Fibroblast of lung (primary cell): ENCODE measurements around the gene LRP1. TPM values are rescaled to one million over a fixed set of nuclear protein-coding genes. Genes with fewer than 3 reads are reported as not detected.

Source experiments
- DNase-seq, 2 donors: peaks; one replicate each; pipeline versions ENCODE4 v3.0.0 to v3.0.0-alpha.2; 2010; ENCODE audit warnings: low read depth in 2 of 2
- H2AFZ ChIP-seq: 2 replicates; pipeline ENCODE4 v1.5.1; 2012; ENCODE audit warnings: low read length, control low read depth, inconsistent platforms
- H3K27ac ChIP-seq: 2 replicates; pipeline ENCODE4 v1.5.1; 2011; ENCODE audit warnings: low read length, control low read depth; ENCODE audit not compliant: insufficient read depth
- H3K27me3 ChIP-seq: 2 replicates; pipeline ENCODE4 v1.5.1; 2011; ENCODE audit warnings: mild to moderate bottlenecking, low read length; ENCODE audit not compliant: control insufficient read depth, insufficient read depth
- H3K36me3 ChIP-seq: 2 replicates; pipeline ENCODE4 v1.5.1; 2011; ENCODE audit warnings: low read length; ENCODE audit not compliant: control insufficient read depth, insufficient read depth
- H3K4me1 ChIP-seq: 2 replicates; pipeline ENCODE4 v1.5.1; 2011; ENCODE audit warnings: low read length; ENCODE audit not compliant: control insufficient read depth, insufficient read depth; ENCODE audit errors: extremely low read depth
- H3K4me2 ChIP-seq: 2 replicates; pipeline ENCODE4 v1.5.1; 2011; ENCODE audit warnings: low read length, control low read depth; ENCODE audit not compliant: insufficient read depth; ENCODE audit errors: extremely low read depth
- H3K4me3 ChIP-seq, 4 experiments: fragments of 200-600 bp in 1 of 4; sonication (generic) in 1 of 4; replicated peaks in 1 of 4; 2 replicates each; pipeline ENCODE4 v1.5.1; 2011 to 2016; ENCODE audit warnings: low read length in 4 of 4, low read depth in 3 of 4, mild to moderate bottlenecking in 3 of 4, control low read depth in 2 of 4, inconsistent platforms in 1 of 4, mixed read lengths in 1 of 4; ENCODE audit not compliant: insufficient read depth in 1 of 4; ENCODE audit errors: control extremely low read depth in 1 of 4
- H3K79me2 ChIP-seq: 2 replicates; pipeline ENCODE4 v1.5.1; 2012; ENCODE audit warnings: mild to moderate bottlenecking, low read length, inconsistent platforms; ENCODE audit not compliant: control insufficient read depth, insufficient read depth
- H3K9ac ChIP-seq: 2 replicates; pipeline ENCODE4 v1.5.1; 2011; ENCODE audit warnings: mild to moderate bottlenecking, low read length, control low read depth; ENCODE audit not compliant: insufficient read depth
- H3K9me3 ChIP-seq: 2 replicates; pipeline ENCODE4 v1.5.1; 2012; ENCODE audit warnings: low read depth, low read length; ENCODE audit not compliant: control insufficient read depth, insufficient read depth
- H4K20me1 ChIP-seq: 2 replicates; pipeline ENCODE4 v1.5.1; 2011; ENCODE audit warnings: low read length; ENCODE audit not compliant: control insufficient read depth, insufficient read depth; ENCODE audit errors: extremely low read depth
- EZH2 ChIP-seq: IDR thresholded peaks from 2 replicates; pipeline ENCODE4 v1.5.1; 2012; ENCODE audit warnings: low read length, control low read depth, mild to moderate bottlenecking; ENCODE audit errors: missing control alignments
- polyA plus RNA-seq, 2 donors: library from polyadenylated mRNA; depleted of rRNA in 1 of 2; stranded (reverse) in 1 of 2; unstranded in 1 of 2; fragments of >200 nt; gene quantifications; 2 replicates each; pipeline ENCODE4 v1.2.1, GENCODE V29; 2011 to 2012; ENCODE audit warnings: missing spikeins in 1 of 2
- total RNA-seq: library from RNA; depleted of rRNA; stranded (reverse); fragments of >200 nt; gene quantifications from 2 replicates; pipeline ENCODE4 v1.2.1, GENCODE V29; 2014
- TF ChIP-seq, protein P1 (sequence below), 2 donors: IDR thresholded peaks in 1 of 2; conservative IDR thresholded peaks in 1 of 2; 1 replicate in 1 of 2; 2 replicates in 1 of 2; pipeline ENCODE4 v1.5.1; 2011 to 2012; ENCODE audit warnings: low read length in 2 of 2, control low read depth in 1 of 2, inconsistent platforms in 1 of 2, low read depth in 1 of 2, mild to moderate bottlenecking in 1 of 2

LRP1 gene
- total and polyA plus RNA-seq, 2 donors (not counting 1 experiment from before 2014, with no cell fraction given), result 92.2 to 464 TPM

GRCh38 chr12:57103856-57104255 lies 24.4 kb upstream of the LRP1 start:
- peak in 1 of 2 donors; percentile 54 for DNase-seq
- Histone ChIP-seq H3K79me2 (peaks cover 2% of the 10 kb centered on the region), H3K9ac (no peak overlapping the region), H3K27me3 (no peaks in the 10 kb centered on the region), H3K4me2 (no peak overlapping the region), H4K20me1 (no peaks in the 10 kb centered on the region), H3K9me3 (no peaks in the 10 kb centered on the region), H3K36me3 (peaks cover 31% of the 10 kb centered on the region), H3K27ac (no peak overlapping the region), H3K4me1 (no peaks in the 10 kb centered on the region), H2AFZ (no peak overlapping the region), H3K4me3 (no peak overlapping the region)
- TF ChIP-seq, protein P1, sequence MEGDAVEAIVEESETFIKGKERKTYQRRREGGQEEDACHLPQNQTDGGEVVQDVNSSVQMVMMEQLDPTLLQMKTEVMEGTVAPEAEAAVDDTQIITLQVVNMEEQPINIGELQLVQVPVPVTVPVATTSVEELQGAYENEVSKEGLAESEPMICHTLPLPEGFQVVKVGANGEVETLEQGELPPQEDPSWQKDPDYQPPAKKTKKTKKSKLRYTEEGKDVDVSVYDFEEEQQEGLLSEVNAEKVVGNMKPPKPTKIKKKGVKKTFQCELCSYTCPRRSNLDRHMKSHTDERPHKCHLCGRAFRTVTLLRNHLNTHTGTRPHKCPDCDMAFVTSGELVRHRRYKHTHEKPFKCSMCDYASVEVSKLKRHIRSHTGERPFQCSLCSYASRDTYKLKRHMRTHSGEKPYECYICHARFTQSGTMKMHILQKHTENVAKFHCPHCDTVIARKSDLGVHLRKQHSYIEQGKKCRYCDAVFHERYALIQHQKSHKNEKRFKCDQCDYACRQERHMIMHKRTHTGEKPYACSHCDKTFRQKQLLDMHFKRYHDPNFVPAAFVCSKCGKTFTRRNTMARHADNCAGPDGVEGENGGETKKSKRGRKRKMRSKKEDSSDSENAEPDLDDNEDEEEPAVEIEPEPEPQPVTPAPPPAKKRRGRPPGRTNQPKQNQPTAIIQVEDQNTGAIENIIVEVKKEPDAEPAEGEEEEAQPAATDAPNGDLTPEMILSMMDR (conservative IDR thresholded peaks at IDR 0.05 in 1 of 2, IDR thresholded peaks at IDR 0.05 in 1 of 2; ENCODE audit: low read depth in 1 of 2, low read length in 2 of 2), result no peak
- no peak for TF ChIP-seq EZH2

- no peak for DNase-seq
- Histone ChIP-seq H3K4me3 (no peak overlapping the region), H3K27ac (no peak overlapping the region), H3K9me3 (no peaks in the 10 kb centered on the region), H3K4me1 (no peaks in the 10 kb centered on the region), H4K20me1 (no peaks in the 10 kb centered on the region), H3K27me3 (no peaks in the 10 kb centered on the region), H3K9ac (no peak overlapping the region), H2AFZ (no peak overlapping the region), H3K4me2 (no peak overlapping the region), H3K79me2 (peaks cover 2% of the 10 kb centered on the region), H3K36me3 (peaks cover 29% of the 10 kb centered on the region)
- TF ChIP-seq, protein P1 (conservative IDR thresholded peaks at IDR 0.05 in 1 of 2, IDR thresholded peaks at IDR 0.05 in 1 of 2; ENCODE audit: low read depth in 1 of 2, low read length in 2 of 2), result no peak
- no peak for TF ChIP-seq EZH2
Measured at GRCh38 chr12:57104292-57104910, 23.9 kb upstream of the LRP1 start.

DNA sequence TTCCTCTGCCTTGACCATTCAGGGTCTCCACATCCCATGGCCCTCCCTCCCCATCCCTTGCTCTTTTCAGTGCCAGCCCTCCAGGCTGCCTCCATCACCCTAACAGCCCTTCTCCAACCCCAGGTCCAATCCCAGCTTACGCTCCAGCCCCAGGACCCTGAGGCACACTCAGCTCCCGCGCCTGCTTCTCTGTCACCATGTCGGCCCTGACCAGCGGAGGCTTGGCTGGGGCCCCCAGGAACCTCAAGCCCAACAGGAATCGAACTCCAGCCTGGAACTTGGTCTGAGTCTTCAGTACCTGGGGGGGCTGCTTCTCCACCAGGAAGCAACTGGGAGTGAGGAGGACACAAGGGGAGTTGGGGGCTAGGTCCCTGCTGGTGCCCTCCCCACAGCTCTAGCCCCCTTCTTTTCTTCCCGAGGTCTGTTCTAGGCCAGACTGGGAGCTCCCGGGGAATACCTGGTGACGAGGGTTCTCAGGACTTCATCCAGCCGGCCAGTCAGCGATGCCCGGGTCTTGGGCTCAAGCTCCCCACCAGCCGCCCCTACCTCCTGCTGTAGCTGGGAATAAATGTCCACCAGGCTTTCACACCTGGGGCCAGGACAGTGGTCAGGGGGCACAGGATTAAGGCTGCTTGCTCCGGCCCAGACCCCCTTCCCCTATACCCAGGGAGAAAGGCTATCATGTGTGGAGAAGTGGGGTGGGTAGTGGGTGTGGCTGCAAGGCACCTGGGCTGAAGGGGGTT lies 23.1 kb upstream of the LRP1 start:
- H3K27ac ChIP-seq, result no peak overlapping the region
- no peaks in the 10 kb centered on the region for H3K27me3 ChIP-seq
- H3K4me1 ChIP-seq, result no peaks in the 10 kb centered on the region
- no peaks in the 10 kb centered on the region for H4K20me1 ChIP-seq
- peaks cover 10% of the 10 kb centered on the region for H3K79me2 ChIP-seq
- H3K4me2 ChIP-seq, result no peak overlapping the region
- DNase-seq, result no peak
- H3K4me3 ChIP-seq, result no peak overlapping the region
- no peak overlapping the region for H3K9ac ChIP-seq
- no peak for TF ChIP-seq EZH2
- TF ChIP-seq, protein P1 (conservative IDR thresholded peaks at IDR 0.05 in 1 of 2, IDR thresholded peaks at IDR 0.05 in 1 of 2; ENCODE audit: low read depth in 1 of 2, low read length in 2 of 2), result no peak
- H3K36me3 ChIP-seq, result peaks cover 23% of the 10 kb centered on the region
- no peaks in the 10 kb centered on the region for H3K9me3 ChIP-seq
- H2AFZ ChIP-seq, result no peak overlapping the region
